Lung (tissue), 12 donors: ENCODE results near the gene RBM48. TPM values are rescaled to one million over a fixed set of nuclear protein-coding genes. Genes with fewer than 3 reads are reported as not detected.

Experiments used
- ATAC-seq: fragments of 200-7000 bp; cut with Tn5 transposase; one replicate; pipeline ENCODE4 v1.9.1; 2020; ENCODE audit warnings: moderate number of reproducible peaks; ENCODE audit not compliant: insufficient read depth, low FRiP score
- DNase-seq, 3 donors: peaks; one replicate each; pipeline ENCODE4 v3.0.0-alpha.2; 2013 to 2017
- H3K27ac ChIP-seq, 2 donors: one replicate each; pipeline ENCODE4 v1.5.1; 2013; ENCODE audit warnings: mild to moderate bottlenecking in 2 of 2, moderate library complexity in 2 of 2, control low read depth in 1 of 2, inconsistent platforms in 1 of 2, low read depth in 1 of 2, low read length in 1 of 2
- H3K27me3 ChIP-seq, 3 donors: one replicate each; pipeline ENCODE4 v1.5.1; 2013; ENCODE audit warnings: low read length in 2 of 3; ENCODE audit not compliant: control insufficient read depth in 3 of 3, insufficient read depth in 3 of 3
- H3K36me3 ChIP-seq, 4 donors: one replicate each; pipeline ENCODE4 v1.5.1; 2013; ENCODE audit warnings: low read length in 4 of 4, mild to moderate bottlenecking in 1 of 4, moderate library complexity in 1 of 4; ENCODE audit not compliant: control insufficient read depth in 4 of 4, insufficient read depth in 4 of 4
- H3K4me1 ChIP-seq, 5 donors: one replicate each; pipeline ENCODE4 v1.5.1; 2013; ENCODE audit warnings: low read length in 5 of 5, mild to moderate bottlenecking in 2 of 5, moderate library complexity in 1 of 5; ENCODE audit not compliant: control insufficient read depth in 5 of 5, insufficient read depth in 5 of 5
- H3K4me3 ChIP-seq: one replicate; pipeline ENCODE4 v1.5.1; 2013; ENCODE audit warnings: mild to moderate bottlenecking, control low read depth, moderate library complexity
- H3K9ac ChIP-seq, 2 donors: one replicate each; pipeline ENCODE4 v1.5.1; 2013; ENCODE audit warnings: low read length in 2 of 2, control low read depth in 1 of 2; ENCODE audit not compliant: insufficient read depth in 1 of 2
- H3K9me3 ChIP-seq, 4 donors: one replicate each; pipeline ENCODE4 v1.5.1; 2013; ENCODE audit warnings: low read length in 3 of 4, mild to moderate bottlenecking in 1 of 4, moderate library complexity in 1 of 4; ENCODE audit not compliant: control insufficient read depth in 4 of 4, insufficient read depth in 3 of 4
- CTCF ChIP-seq: IDR thresholded peaks from 2 replicates; pipeline ENCODE4 v1.5.1; 2012; ENCODE audit warnings: mild to moderate bottlenecking; ENCODE audit errors: control extremely low read depth, extremely low read depth
- WGBS, 2 donors: extraction: QIAGEN DNeasy Blood & Tissue Kit; methylation state at CpG; one replicate each; pipeline ENCODE4 v1.1.7; 2013; 5-methylcytosine and 5-hydroxymethylcytosine counted together
- polyA plus RNA-seq, 2 donors: library from polyadenylated mRNA; stranded (reverse); fragments of 200-250 nt; gene quantifications; one replicate each; pipeline ENCODE4 v1.2.1, GENCODE V29; 2013
- total RNA-seq, 2 donors: library from RNA; depleted of rRNA in 1 of 2; stranded (reverse); fragments of >200 nt in 1 of 2; gene quantifications; one replicate each; pipeline ENCODE4 v1.2.1, GENCODE V29; 2014 to 2021
- donor health status: control.
- donor health status: control.
- donor health status: Bipolar disorder and iron deficiency.
- donor health status: healthy.
- donor health status: DM: yes; HTN: yes; CAD: no.

Gene RBM48
- total and polyA plus RNA-seq, 4 donors: 6.2 to 19.5 (median 8.2) TPM

DNA sequence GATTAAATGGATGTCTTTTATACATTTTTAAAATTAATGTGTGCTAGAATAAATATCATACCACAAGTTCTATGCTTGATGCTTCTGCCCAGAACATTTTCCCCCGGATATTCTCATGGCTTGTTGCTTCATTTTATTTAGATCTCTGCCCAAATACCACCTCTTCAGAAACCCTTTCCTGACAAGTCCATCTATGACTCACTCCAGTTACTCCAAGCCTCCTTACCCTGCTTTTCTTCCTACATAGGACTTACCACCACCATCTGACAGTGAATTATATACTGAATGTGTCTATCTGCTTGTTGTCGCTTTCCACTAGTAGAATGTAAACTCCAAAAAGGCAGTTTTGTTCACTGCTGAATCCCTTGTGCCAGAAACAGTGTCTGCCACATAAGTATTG, 31.7 kb upstream of the RBM48 start:
- Histone ChIP-seq H3K9me3 (peaks cover 0 to 2% (median 0%) of the 10 kb centered on the region in 4 donors), H3K4me3 (no peak overlapping the region), H3K4me1 (no peaks in the 10 kb centered on the region), H3K27ac (no peak overlapping the region), H3K36me3 (peaks cover 17 to 36% (median 28%) of the 10 kb centered on the region in 4 donors), H3K27me3 (no peaks in the 10 kb centered on the region), H3K9ac (no peak overlapping the region)
- DNase-seq (no peak), ATAC-seq (no peak)
- no peak for TF ChIP-seq CTCF
- WGBS, 2 donors: 91 to 98% methylated on average over 2 of the region's 2 CpGs

GRCh38 chr7:92498557-92498956, 30.0 kb upstream of the RBM48 start:
- Histone ChIP-seq H3K27me3 (no peaks in the 10 kb centered on the region), H3K4me3 (no peak overlapping the region), H3K36me3 (peaks cover 19 to 41% (median 26%) of the 10 kb centered on the region in 4 donors), H3K4me1 (no peaks in the 10 kb centered on the region), H3K9me3 (peaks cover 0 to 2% (median 0%) of the 10 kb centered on the region in 4 donors), H3K27ac (no peak overlapping the region), H3K9ac (no peak overlapping the region)
- no peak for ATAC-seq
- no peak for TF ChIP-seq CTCF
- WGBS, 2 donors: 89 to 95% methylated on average over 2 of the region's 2 CpGs
- no peak for DNase-seq

DNA sequence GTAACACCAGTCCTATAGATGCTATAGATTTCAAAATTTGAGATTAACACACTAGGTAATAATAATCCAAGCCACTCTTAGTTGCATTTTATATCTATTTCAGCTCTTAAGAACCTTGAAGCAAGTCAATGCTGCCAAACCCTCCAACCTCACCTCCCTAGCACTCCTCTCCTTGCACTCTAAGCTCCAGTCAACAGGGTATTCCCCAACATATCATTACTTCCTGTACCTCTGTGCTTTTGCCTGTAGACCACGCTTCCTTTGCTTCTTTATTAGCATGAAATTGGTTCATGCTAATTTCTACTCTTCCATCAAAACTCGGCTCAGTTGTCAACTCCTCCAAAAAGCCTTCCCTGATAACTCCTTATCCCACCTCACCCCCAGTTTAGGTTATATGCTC, 24.8 kb upstream of the RBM48 start:
- Histone ChIP-seq H3K4me3 (no peak overlapping the region), H3K9me3 (peaks cover 0 to 2% (median 0%) of the 10 kb centered on the region in 4 donors), H3K9ac (no peak overlapping the region), H3K36me3 (peaks cover 11 to 33% (median 25%) of the 10 kb centered on the region in 4 donors), H3K27ac (no peak overlapping the region), H3K27me3 (no peaks in the 10 kb centered on the region), H3K4me1 (no peaks in the 10 kb centered on the region)
- 94% methylated on average over 2 of the region's 2 CpGs for WGBS, 2 donors
- DNase-seq (no peak), ATAC-seq (no peak)
- TF ChIP-seq CTCF: no peak

- 92 to 97% methylated on average over 3 of the region's 3 CpGs for WGBS, 2 donors
Observed at GRCh38 chr7:92504563-92504962, 24.0 kb upstream of the RBM48 start.

More at GRCh38 chr7:92504563-92504962, 24.0 kb upstream of the RBM48 start:
- Histone ChIP-seq H3K9ac (no peak overlapping the region), H3K4me3 (no peak overlapping the region), H3K27ac (no peak overlapping the region), H3K9me3 (peaks cover 0 to 2% (median 0%) of the 10 kb centered on the region in 4 donors), H3K27me3 (no peaks in the 10 kb centered on the region), H3K36me3 (peaks cover 9 to 27% (median 24%) of the 10 kb centered on the region in 4 donors), H3K4me1 (no peaks in the 10 kb centered on the region)
- no peak for TF ChIP-seq CTCF
- ATAC-seq: no peak
- DNase-seq: no peak
